LNCAP (cell line): ENCODE measurements around the gene IKZF5.
A peak's percentile ranks its signal among the peaks of the same experiment; 100 is the strongest.

Experiments
- CTCF ChIP-seq: fragments of 450-650 bp; IDR thresholded peaks from 2 replicates; pipeline ENCODE4 v1.5.1; 2017; ENCODE audit warnings: mild to moderate bottlenecking

The IKZF5 gene, protein sequence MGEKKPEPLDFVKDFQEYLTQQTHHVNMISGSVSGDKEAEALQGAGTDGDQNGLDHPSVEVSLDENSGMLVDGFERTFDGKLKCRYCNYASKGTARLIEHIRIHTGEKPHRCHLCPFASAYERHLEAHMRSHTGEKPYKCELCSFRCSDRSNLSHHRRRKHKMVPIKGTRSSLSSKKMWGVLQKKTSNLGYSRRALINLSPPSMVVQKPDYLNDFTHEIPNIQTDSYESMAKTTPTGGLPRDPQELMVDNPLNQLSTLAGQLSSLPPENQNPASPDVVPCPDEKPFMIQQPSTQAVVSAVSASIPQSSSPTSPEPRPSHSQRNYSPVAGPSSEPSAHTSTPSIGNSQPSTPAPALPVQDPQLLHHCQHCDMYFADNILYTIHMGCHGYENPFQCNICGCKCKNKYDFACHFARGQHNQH

DNA sequence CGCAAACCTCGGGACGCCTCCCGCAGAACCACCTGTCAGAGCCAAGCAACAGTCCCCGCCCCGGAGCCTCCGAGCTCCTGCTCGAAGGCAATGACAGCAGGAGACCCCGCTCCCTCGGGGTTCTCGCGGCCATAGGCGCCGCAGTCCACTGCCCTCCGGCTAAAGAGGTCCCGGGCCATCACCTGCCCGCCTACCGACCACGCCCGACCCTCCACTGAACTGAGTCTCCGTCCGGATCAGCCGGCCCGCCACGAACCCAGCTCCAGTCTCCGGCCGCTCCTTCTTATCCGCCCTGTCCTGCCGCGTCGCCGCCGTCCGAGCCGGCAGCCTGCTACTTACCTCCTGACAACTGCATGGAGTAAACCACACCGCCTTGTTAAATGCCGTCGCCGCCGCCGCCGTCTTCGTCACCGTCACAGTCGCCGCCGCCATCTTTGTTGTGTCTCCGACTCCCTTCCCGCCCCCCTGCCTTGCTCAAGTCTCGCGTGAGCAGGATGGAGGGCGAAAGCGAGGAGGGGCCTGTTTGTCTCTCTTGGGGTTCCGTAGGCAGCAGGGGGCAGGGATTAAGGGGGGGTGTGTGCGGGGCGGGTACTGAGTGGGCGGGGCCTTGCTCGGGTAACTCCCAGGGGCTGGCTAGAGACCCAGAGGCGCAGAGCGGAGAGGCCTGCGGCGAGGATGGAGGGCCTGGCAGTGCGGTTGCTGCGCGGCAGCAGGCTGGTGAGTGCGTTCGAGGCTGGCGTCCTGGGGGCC lies at the start of gene IKZF5, which contains the start of gene ACADSB:
TSS of gene IKZF5 (minus strand) at position 441 of the 750 bp plus-strand sequence. CDS start 10,170 bp downstream, outside the sequence.
TSS of gene ACADSB (plus strand) at position 652 of the 750 bp plus-strand sequence. CDS start at position 676, 24 bp downstream.
- no peak for TF ChIP-seq CTCF

DNA sequence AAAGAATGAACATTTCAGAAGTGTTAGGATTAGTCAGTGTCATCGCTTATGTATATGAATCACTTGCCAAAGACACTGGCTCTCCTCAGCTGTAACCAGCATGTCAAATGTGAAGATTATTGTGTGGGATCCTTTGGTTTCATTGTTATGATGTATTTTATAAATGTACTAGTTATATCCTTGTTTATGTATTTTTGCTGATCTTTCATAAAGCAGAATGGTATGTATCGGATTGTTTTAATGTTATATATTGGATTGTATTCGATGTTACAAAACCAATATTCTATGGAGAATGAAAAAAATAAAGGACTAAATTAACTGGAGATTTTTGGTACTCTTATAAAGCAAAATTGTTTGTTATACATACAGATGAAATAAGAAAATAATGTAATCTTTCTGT lies 49.4 kb upstream of the IKZF5 start:
- TF ChIP-seq CTCF = no peak

DNA sequence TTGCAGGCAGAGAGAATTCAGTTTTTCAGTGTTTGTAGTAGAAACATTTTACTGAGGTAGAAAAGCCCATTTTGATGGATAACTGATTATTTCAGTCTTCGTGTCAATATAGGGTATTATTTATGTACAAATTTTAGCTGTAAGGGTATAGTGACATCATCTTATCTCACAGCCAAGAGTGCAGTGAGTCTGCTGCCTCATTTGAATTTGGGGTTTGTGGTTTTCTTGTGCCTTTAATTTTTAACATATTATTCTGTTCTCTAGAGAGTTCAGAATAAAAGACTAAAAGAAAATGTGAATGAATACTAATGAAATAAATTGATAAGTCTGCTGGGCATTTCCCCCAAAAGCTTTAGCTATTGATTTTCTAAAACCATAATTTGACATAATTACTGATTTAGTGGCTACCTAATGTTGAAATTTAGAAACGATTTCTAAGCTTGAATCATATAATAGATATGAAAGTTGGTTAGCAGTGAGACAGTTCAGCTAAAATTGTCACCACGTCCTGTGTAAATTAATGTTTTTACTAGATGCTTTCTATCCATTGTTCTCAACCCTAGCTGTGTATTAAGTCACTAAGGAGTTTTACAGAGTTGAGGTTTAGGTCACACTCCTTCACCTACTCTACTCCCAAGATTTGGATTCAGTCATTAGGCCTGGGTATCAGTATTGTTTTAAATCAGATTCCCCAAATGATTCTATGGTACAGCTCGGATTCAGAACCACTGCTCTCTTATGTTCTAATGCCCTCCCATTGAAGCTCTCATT lies 37.6 kb upstream of the IKZF5 start:
- no peak for TF ChIP-seq CTCF

- TF ChIP-seq CTCF = no peak
These were observed 35.8 kb upstream of the IKZF5 start for GRCh38 chr10:123044391-123044790.

DNA sequence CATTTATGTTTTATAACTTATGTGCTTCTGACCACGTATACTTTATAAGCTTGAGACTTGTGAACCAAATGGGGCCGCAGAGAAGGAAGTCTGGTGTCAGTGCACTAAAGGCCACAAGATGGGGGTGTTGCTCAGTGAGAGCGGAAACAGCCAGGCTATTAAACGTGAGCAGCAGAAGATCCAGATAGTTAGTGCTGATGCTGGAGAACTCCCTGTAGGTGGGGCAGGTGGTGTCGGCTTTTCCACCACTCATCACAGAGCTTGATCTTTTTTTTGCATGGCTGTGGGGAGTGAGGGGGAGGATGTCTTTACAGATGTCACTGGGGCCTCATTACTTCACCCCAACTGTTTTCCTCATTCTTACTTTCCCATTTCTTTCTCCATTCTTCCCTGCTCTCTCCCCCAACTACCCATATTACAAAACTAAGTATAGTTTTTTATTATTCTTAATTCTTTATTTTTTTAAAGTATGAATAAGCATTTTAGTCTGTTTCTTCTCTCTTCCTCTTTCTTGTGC lies 34.9 kb upstream of the IKZF5 start:
- peak; percentile 85 for TF ChIP-seq CTCF

GRCh38 chr10:123042708-123043408 lies 34.3 kb upstream of the IKZF5 start:
- no peak for TF ChIP-seq CTCF

GRCh38 chr10:123039632-123039930 lies 31.0 kb upstream of the IKZF5 start:
- no peak for TF ChIP-seq CTCF
